Mesendoderm (in vitro differentiated cells): Measurements from ENCODE around the gene TEX14.
"Not testable (repeated sequence)": the region's sequence is repeated elsewhere in the genome, so short reads cannot be mapped to it uniquely, and the experiment has no call there.

Experiments
- DNase-seq: peaks from one replicate; pipeline ENCODE4 v3.0.0; 2013
- H2AK5ac ChIP-seq: 2 replicates; pipeline ENCODE4 v1.6.1; 2013; ENCODE audit warnings: low read length, inconsistent platforms
- H2BK120ac ChIP-seq: 2 replicates; pipeline ENCODE4 v1.6.1; 2013; ENCODE audit warnings: low read depth, mild to moderate bottlenecking, low read length, moderate library complexity, mixed read lengths
- H2BK15ac ChIP-seq: replicated peaks from 2 replicates; pipeline ENCODE4 v1.6.1; 2013; ENCODE audit warnings: low read depth, mild to moderate bottlenecking, moderate library complexity
- H2BK5ac ChIP-seq: 2 replicates; pipeline ENCODE4 v1.6.1; 2013; ENCODE audit warnings: low read length, inconsistent platforms
- H3K18ac ChIP-seq: 2 replicates; pipeline ENCODE4 v1.6.1; 2013; ENCODE audit warnings: mild to moderate bottlenecking, low read length, mixed read lengths
- H3K23ac ChIP-seq: one replicate; pipeline ENCODE4 v1.6.1; 2013; ENCODE audit warnings: low read length
- H3K27ac ChIP-seq: 2 replicates; pipeline ENCODE4 v1.5.1; 2013; ENCODE audit warnings: low read depth, mild to moderate bottlenecking, inconsistent platforms, low read length, moderate library complexity
- H3K27me3 ChIP-seq: 2 replicates; pipeline ENCODE4 v1.6.1; 2013; ENCODE audit warnings: low read length, control low read depth, mild to moderate bottlenecking, inconsistent platforms; ENCODE audit not compliant: insufficient read depth, poor library complexity
- H3K36me3 ChIP-seq: 2 replicates; pipeline ENCODE4 v1.6.1; 2013; ENCODE audit warnings: low read length, inconsistent platforms; ENCODE audit not compliant: control insufficient read depth, insufficient read depth
- H3K4ac ChIP-seq: one replicate; pipeline ENCODE4 v1.6.1; 2013; ENCODE audit warnings: low read depth, mild to moderate bottlenecking, low read length, moderate library complexity
- H3K4me1 ChIP-seq: 2 replicates; pipeline ENCODE4 v1.6.1; 2013; ENCODE audit warnings: low read depth, low read length, inconsistent platforms; ENCODE audit not compliant: control insufficient read depth
- H3K4me2 ChIP-seq: 2 replicates; pipeline ENCODE4 v1.6.1; 2013; ENCODE audit warnings: low read length
- H3K4me3 ChIP-seq: 2 replicates; pipeline ENCODE4 v1.5.1; 2013; ENCODE audit warnings: mild to moderate bottlenecking, low read length
- H3K56ac ChIP-seq: one replicate; pipeline ENCODE4 v1.6.1; 2013; ENCODE audit warnings: low read length
- H3K79me1 ChIP-seq: 2 replicates; pipeline ENCODE4 v1.6.1; 2013; ENCODE audit warnings: low read length, inconsistent platforms
- H3K79me2 ChIP-seq: 2 replicates; pipeline ENCODE4 v1.6.1; 2013; ENCODE audit warnings: mild to moderate bottlenecking, low read length; ENCODE audit not compliant: control insufficient read depth, insufficient read depth
- H3K9ac ChIP-seq: 2 replicates; pipeline ENCODE4 v1.6.1; 2013; ENCODE audit warnings: low read length, inconsistent platforms
- H4K5ac ChIP-seq: one replicate; pipeline ENCODE4 v1.6.1; 2013; ENCODE audit warnings: low read length
- H4K8ac ChIP-seq: one replicate; pipeline ENCODE4 v1.6.1; 2013; ENCODE audit warnings: low read depth, mild to moderate bottlenecking, control low read depth, low read length, moderate library complexity
- WGBS: extraction: QIAGEN DNeasy Blood & Tissue Kit; methylation state at CpG from one replicate; pipeline ENCODE4 v1.1.7; 2013; ENCODE audit warnings: low lambda C conversion rate, missing lambda C conversion rate; ENCODE audit not compliant: insufficient coverage; ENCODE audit errors: extremely low coverage; 5-methylcytosine and 5-hydroxymethylcytosine counted together

TEX14 gene

GRCh38 chr17:58590377-58590776, 101.5 kb downstream of the TEX14 start:
- Histone ChIP-seq H3K4ac (no peak overlapping the region), H4K8ac (no peak overlapping the region), H3K79me2 (no peaks in the 10 kb centered on the region), H3K18ac (no peak overlapping the region), H3K4me1 (no peaks in the 10 kb centered on the region), H3K9ac (no peak overlapping the region), H3K23ac (no peak overlapping the region), H2BK15ac (no peak overlapping the region), H3K4me2 (no peak overlapping the region), H2AK5ac (no peak overlapping the region), H3K56ac (no peak overlapping the region), H3K4me3 (no peak overlapping the region), H3K27ac (no peak overlapping the region), H3K79me1 (no peaks in the 10 kb centered on the region), H3K36me3 (no peaks in the 10 kb centered on the region), H2BK5ac (no peak overlapping the region), H4K5ac (no peak overlapping the region), H2BK120ac (no peak overlapping the region), H3K27me3 (no peaks in the 10 kb centered on the region)
- DNase-seq = no peak
- WGBS = no CpG with 5 or more reads among the region's 2 CpGs

GRCh38 chr17:58587713-58588117, 104.1 kb downstream of the TEX14 start:
- Histone ChIP-seq H3K27me3 (no peaks in the 10 kb centered on the region), H3K9ac (no peak overlapping the region), H2BK15ac (no peak overlapping the region), H4K5ac (no peak overlapping the region), H3K4me1 (no peaks in the 10 kb centered on the region), H3K56ac (no peak overlapping the region), H3K23ac (no peak overlapping the region), H3K36me3 (no peaks in the 10 kb centered on the region), H3K79me2 (no peaks in the 10 kb centered on the region), H2BK120ac (no peak overlapping the region), H2AK5ac (no peak overlapping the region), H3K4ac (no peak overlapping the region), H3K18ac (no peak overlapping the region), H3K4me3 (no peak overlapping the region), H2BK5ac (no peak overlapping the region), H3K4me2 (no peak overlapping the region), H3K27ac (no peak overlapping the region), H4K8ac (no peak overlapping the region), H3K79me1 (no peaks in the 10 kb centered on the region)
- no CpG with 5 or more reads among the region's 2 CpGs for WGBS
- peak; percentile 83 for DNase-seq

DNA sequence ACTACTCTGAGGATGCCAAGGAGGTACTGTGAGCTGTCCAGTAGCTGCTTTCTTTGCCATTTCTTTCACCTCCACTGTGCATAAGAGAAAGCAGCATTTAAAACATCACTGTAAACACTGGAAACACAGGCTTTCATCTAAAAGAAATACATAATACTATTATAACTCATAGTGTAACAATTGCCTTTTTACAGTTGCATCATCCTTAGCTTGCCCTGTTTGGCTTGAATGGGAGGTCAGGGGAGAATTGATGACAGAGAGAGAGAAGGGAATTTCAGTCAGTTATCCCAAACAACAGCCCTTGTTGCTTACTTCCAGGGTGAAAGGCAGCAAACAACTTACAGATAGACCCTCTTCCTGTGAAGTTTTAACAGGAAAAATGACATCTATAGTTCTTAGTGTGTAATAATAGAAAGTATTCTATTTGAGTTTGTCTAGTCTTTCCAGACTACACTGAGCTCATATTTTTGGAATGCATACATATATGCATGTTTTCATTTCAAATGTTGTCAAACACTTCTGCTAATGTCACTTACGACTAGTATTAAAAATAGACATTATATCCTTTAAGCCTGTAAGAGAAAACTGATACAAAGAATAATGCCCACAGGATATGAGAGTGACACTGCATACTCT, 105.7 kb downstream of the TEX14 start:
- H3K36me3 ChIP-seq = no peaks in the 10 kb centered on the region
- H3K4ac ChIP-seq = no peak overlapping the region
- H3K56ac ChIP-seq = no peak overlapping the region
- H3K23ac ChIP-seq = no peak overlapping the region
- no peak overlapping the region for H2BK120ac ChIP-seq
- no peak overlapping the region for H3K4me2 ChIP-seq
- H3K79me1 ChIP-seq = no peaks in the 10 kb centered on the region
- H3K18ac ChIP-seq = no peak overlapping the region
- no peaks in the 10 kb centered on the region for H3K4me1 ChIP-seq
- no peak overlapping the region for H4K5ac ChIP-seq
- H3K79me2 ChIP-seq = no peaks in the 10 kb centered on the region
- H3K27ac ChIP-seq = no peak overlapping the region
- WGBS = no CpG with 5 or more reads among the region's 1 CpG
- no peak overlapping the region for H2BK15ac ChIP-seq
- no peak for DNase-seq
- no peaks in the 10 kb centered on the region for H3K27me3 ChIP-seq
- no peak overlapping the region for H2BK5ac ChIP-seq
- no peak overlapping the region for H4K8ac ChIP-seq
- no peak overlapping the region for H3K4me3 ChIP-seq
- H2AK5ac ChIP-seq = no peak overlapping the region
- no peak overlapping the region for H3K9ac ChIP-seq

DNA sequence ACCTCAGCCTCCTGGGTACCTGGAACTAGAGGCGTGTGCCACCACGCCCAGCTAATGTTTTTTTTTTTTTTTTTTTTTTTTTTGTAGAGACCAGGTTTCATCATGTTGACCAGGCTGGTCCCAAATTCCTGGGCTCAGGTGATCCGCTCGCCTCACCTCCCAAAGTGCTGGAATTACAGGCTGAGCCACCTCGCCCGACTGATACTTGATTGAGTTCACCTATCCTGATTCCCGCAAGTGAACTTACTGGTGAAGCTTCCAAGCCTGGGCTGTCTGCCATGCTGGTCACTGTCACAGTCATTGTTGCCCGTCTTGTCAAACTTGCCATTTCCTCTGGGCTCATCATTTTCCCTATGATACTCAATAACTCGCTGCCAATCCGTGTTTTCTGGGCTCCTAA, 106.3 kb downstream of the TEX14 start:
- Histone ChIP-seq H3K56ac (no peak overlapping the region), H3K4me3 (no peak overlapping the region), H2BK15ac (no peak overlapping the region), H4K8ac (no peak overlapping the region), H3K4me1 (no peaks in the 10 kb centered on the region), H3K4ac (no peak overlapping the region), H3K79me2 (no peaks in the 10 kb centered on the region), H2AK5ac (no peak overlapping the region), H3K79me1 (no peaks in the 10 kb centered on the region), H3K9ac (no peak overlapping the region), H2BK5ac (no peak overlapping the region), H3K18ac (no peak overlapping the region), H3K36me3 (no peaks in the 10 kb centered on the region), H3K27me3 (no peaks in the 10 kb centered on the region), H3K27ac (no peak overlapping the region), H4K5ac (no peak overlapping the region), H2BK120ac (no peak overlapping the region), H3K23ac (no peak overlapping the region), H3K4me2 (no peak overlapping the region)
- no peak for DNase-seq
- no CpG with 5 or more reads among the region's 10 CpGs for WGBS

GRCh38 chr17:58583486-58583885, 108.4 kb downstream of the TEX14 start:
- DNase-seq = no peak
- Histone ChIP-seq H2AK5ac (no peak overlapping the region), H3K23ac (no peak overlapping the region), H4K8ac (no peak overlapping the region), H3K27ac (no peak overlapping the region), H3K56ac (no peak overlapping the region), H3K27me3 (no peaks in the 10 kb centered on the region), H3K18ac (no peak overlapping the region), H2BK120ac (no peak overlapping the region), H3K4ac (no peak overlapping the region), H2BK15ac (no peak overlapping the region), H3K9ac (no peak overlapping the region), H3K4me1 (no peaks in the 10 kb centered on the region), H3K79me1 (no peaks in the 10 kb centered on the region), H4K5ac (no peak overlapping the region), H3K4me3 (no peak overlapping the region), H3K36me3 (no peaks in the 10 kb centered on the region), H3K4me2 (no peak overlapping the region), H3K79me2 (no peaks in the 10 kb centered on the region), H2BK5ac (no peak overlapping the region)
- no CpG with 5 or more reads among the region's 5 CpGs for WGBS

DNA sequence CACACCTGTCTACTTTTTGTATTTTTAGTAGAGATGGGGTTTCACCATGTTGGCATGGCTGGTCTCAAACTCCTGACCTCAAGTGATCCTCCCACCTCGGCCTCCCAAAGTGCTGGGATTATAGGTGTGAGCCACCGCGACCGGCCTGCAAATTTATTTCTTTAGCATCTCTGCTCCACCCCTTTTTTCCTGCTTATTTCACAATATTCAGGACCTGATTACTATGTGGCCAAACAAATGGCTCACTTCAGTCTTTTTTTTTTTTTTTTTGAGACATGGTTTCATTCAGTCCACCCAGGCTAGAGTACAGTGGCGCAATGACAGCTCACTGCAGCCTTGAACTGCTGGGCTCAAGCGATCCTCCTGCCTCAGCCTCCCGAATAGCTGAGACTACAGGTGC, 109.1 kb downstream of the TEX14 start:
- not testable (repeated sequence) for H2BK120ac ChIP-seq, H3K4me2 ChIP-seq, H3K18ac ChIP-seq, H3K79me2 ChIP-seq, H4K8ac ChIP-seq, H2BK15ac ChIP-seq, H3K4ac ChIP-seq, H3K4me3 ChIP-seq, H3K23ac ChIP-seq, H3K27me3 ChIP-seq, H2BK5ac ChIP-seq, H2AK5ac ChIP-seq, H3K4me1 ChIP-seq, H3K56ac ChIP-seq, H4K5ac ChIP-seq, H3K27ac ChIP-seq, H3K79me1 ChIP-seq, H3K36me3 ChIP-seq, H3K9ac ChIP-seq, DNase-seq
- WGBS = no CpG with 5 or more reads among the region's 7 CpGs
